Retinal pigment epithelial cell (primary cell): Measurements from ENCODE around the gene MISP.
A peak's percentile ranks its signal among the peaks of the same experiment; 100 is the strongest.
"Not testable (repeated sequence)": the region's sequence is repeated elsewhere in the genome, so short reads cannot be mapped to it uniquely, and the experiment has no call there.

Source experiments
- DNase-seq: peaks from one replicate; pipeline ENCODE4 v3.0.0-alpha.2; 2010; ENCODE audit warnings: low read depth
- H3K4me3 ChIP-seq: 2 replicates; pipeline ENCODE4 v1.5.1; 2011; ENCODE audit warnings: mild to moderate bottlenecking, low read length, control low read depth, moderate library complexity
- TF ChIP-seq, protein P1 (sequence below): conservative IDR thresholded peaks from 2 replicates; pipeline ENCODE4 v1.5.1; 2011; ENCODE audit warnings: low read depth, low read length, control low read depth, inconsistent platforms

The MISP gene

GRCh38 chr19:732148-733069 lies 18.5 kb upstream of the MISP start:
- H3K4me3 ChIP-seq, result no peak overlapping the region
- TF ChIP-seq, protein P1, sequence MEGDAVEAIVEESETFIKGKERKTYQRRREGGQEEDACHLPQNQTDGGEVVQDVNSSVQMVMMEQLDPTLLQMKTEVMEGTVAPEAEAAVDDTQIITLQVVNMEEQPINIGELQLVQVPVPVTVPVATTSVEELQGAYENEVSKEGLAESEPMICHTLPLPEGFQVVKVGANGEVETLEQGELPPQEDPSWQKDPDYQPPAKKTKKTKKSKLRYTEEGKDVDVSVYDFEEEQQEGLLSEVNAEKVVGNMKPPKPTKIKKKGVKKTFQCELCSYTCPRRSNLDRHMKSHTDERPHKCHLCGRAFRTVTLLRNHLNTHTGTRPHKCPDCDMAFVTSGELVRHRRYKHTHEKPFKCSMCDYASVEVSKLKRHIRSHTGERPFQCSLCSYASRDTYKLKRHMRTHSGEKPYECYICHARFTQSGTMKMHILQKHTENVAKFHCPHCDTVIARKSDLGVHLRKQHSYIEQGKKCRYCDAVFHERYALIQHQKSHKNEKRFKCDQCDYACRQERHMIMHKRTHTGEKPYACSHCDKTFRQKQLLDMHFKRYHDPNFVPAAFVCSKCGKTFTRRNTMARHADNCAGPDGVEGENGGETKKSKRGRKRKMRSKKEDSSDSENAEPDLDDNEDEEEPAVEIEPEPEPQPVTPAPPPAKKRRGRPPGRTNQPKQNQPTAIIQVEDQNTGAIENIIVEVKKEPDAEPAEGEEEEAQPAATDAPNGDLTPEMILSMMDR, result no peak
- no peak for DNase-seq

GRCh38 chr19:734716-735115 lies 16.2 kb upstream of the MISP start:
- TF ChIP-seq, protein P1, result no peak
- H3K4me3 ChIP-seq, result no peak overlapping the region
- no peak for DNase-seq

GRCh38 chr19:736125-736524 lies 14.8 kb upstream of the MISP start:
- no peak overlapping the region for H3K4me3 ChIP-seq
- TF ChIP-seq, protein P1, result no peak
- no peak for DNase-seq

GRCh38 chr19:737591-738093 lies 13.3 kb upstream of the MISP start:
- no peak for DNase-seq
- TF ChIP-seq, protein P1, result peak; percentile 67
- no peak overlapping the region for H3K4me3 ChIP-seq

- no peak for DNase-seq
- no peak overlapping the region for H3K4me3 ChIP-seq
- TF ChIP-seq, protein P1, result no peak
Observed at GRCh38 chr19:738509-739128, 12.3 kb upstream of the MISP start.

DNA sequence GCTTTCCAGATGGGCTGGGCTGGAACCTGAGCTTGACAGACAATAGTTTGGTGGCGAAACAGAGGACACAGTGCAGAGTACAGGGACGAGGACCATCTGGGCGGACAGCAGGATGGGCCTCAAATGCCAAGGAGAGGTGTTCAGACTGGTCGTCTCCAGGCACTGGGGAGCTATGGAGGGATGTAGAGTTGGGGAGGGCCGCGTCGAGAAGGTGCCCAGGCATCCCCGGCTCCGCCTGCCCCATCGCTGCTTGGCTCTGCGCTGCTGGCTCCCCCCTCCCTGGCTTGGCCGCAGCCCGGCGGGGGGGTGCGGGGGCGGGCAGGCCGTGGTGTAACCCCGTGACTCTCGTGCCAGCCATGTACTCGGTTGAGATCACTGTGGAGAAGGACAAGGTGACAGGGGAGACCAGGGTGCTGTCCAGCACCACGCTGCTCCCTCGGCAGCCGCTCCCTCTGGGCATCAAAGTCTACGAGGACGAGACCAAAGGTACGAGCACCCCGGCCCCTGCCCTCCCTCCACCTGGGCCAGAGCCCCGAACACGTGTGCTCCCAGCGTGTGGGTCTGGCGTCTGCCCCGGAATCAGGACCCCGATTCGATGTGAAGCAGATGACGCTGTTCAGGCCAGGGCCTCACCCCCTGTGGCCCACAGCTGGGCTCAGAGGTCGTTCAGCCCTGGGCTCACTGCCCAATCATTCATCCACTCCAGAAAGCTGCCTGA lies 10.8 kb upstream of the MISP start:
- no peak for DNase-seq
- TF ChIP-seq, protein P1, result no peak
- no peak overlapping the region for H3K4me3 ChIP-seq

DNA sequence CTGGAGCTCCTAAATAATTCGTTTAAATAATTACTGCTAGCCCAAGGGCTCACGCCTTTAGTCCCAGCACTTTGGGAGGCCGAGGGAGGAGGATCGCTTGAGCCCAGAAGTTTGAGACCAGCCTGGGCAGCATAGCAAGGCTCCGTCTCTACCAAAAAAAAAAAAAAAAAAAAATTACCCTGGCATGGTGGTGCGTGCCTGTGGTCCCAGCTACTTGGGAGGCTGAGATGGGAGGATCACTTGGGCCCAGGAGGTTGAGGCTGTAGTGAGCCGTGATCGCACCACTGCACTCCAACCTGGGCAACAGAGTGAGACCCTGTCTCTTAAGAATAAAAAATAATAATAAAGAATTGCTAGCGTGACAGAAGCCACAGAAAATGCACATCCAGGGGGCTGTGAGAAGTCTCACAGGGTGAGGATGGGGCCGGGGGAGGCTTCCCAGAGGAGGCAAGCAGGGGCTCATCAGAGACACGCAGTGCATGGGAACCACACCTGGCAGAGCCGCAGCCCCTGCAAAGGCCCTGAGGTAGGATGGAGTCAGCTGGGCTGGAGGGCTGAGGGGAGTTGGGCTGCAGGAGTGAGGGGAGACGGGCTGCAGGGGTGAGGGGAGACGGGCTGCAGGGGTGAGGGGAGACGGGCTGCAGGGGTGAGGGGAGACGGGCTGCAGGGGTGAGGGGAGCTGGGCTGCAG lies 10.0 kb upstream of the MISP start:
- not testable (repeated sequence) for DNase-seq, H3K4me3 ChIP-seq
